H9 (cell line): Measurements from ENCODE around the gene MDFIC. TPM values are rescaled to one million over a fixed set of nuclear protein-coding genes. Genes with fewer than 3 reads are reported as not detected.

Experiments used
- DNase-seq: peaks from one replicate; pipeline ENCODE4 v3.0.0-alpha.2; 2017
- H2AFZ ChIP-seq: one replicate; pipeline ENCODE4 v1.6.1; 2013; ENCODE audit warnings: mild to moderate bottlenecking, low read length, control low read depth, moderate library complexity
- H2AK5ac ChIP-seq: 2 replicates; pipeline ENCODE4 v1.6.1; 2013; ENCODE audit warnings: low read length, control low read depth, mixed read lengths; ENCODE audit not compliant: insufficient read length
- H2BK120ac ChIP-seq: one replicate; pipeline ENCODE4 v1.6.1; 2013; ENCODE audit warnings: low read depth, mild to moderate bottlenecking, low read length, control low read depth, inconsistent platforms; ENCODE audit not compliant: poor library complexity, severe bottlenecking
- H2BK12ac ChIP-seq: 2 replicates; pipeline ENCODE4 v1.6.1; 2013; ENCODE audit warnings: low read length, control low read depth, mixed read lengths, low read depth; ENCODE audit not compliant: insufficient read length
- H2BK15ac ChIP-seq: 2 replicates; pipeline ENCODE4 v1.6.1; 2013; ENCODE audit warnings: low read depth, low read length, control low read depth
- H2BK20ac ChIP-seq: one replicate; pipeline ENCODE4 v1.6.1; 2013; ENCODE audit warnings: low read depth, mild to moderate bottlenecking, low read length, control low read depth, inconsistent platforms; ENCODE audit not compliant: poor library complexity, severe bottlenecking
- H2BK5ac ChIP-seq: 2 replicates; pipeline ENCODE4 v1.6.1; 2013; ENCODE audit warnings: low read length, control low read depth, mixed read lengths; ENCODE audit not compliant: insufficient read length
- H3K14ac ChIP-seq: 2 replicates; pipeline ENCODE4 v1.6.1; 2013; ENCODE audit warnings: low read length, control low read depth; ENCODE audit not compliant: insufficient read depth
- H3K18ac ChIP-seq: 2 replicates; pipeline ENCODE4 v1.6.1; 2013; ENCODE audit warnings: low read depth, mild to moderate bottlenecking, mixed read lengths, low read length, control low read depth; ENCODE audit not compliant: insufficient read length
- H3K23ac ChIP-seq: 2 replicates; pipeline ENCODE4 v1.6.1; 2013; ENCODE audit warnings: low read length, control low read depth, mixed read lengths, low read depth; ENCODE audit not compliant: insufficient read length
- H3K23me2 ChIP-seq: 2 replicates; pipeline ENCODE4 v1.6.1; 2013; ENCODE audit warnings: low read depth, mild to moderate bottlenecking, mixed read lengths, low read length, control low read depth; ENCODE audit not compliant: insufficient read length, poor library complexity, severe bottlenecking
- H3K27ac ChIP-seq: 2 replicates; pipeline ENCODE4 v1.5.1; 2013; ENCODE audit warnings: low read length, control low read depth, mixed read lengths, low read depth; ENCODE audit not compliant: insufficient read length
- H3K27me3 ChIP-seq: 2 replicates; pipeline ENCODE4 v1.6.1; 2013; ENCODE audit warnings: low read length, control low read depth, inconsistent platforms; ENCODE audit not compliant: insufficient read depth
- H3K4ac ChIP-seq: 2 replicates; pipeline ENCODE4 v1.6.1; 2013; ENCODE audit warnings: low read depth, mild to moderate bottlenecking, control low read depth, inconsistent platforms, low read length, moderate library complexity
- H3K4me1 ChIP-seq: 2 replicates; pipeline ENCODE4 v1.6.1; 2013; ENCODE audit warnings: low read length, control low read depth, inconsistent platforms; ENCODE audit not compliant: insufficient read depth
- H3K4me2 ChIP-seq: 2 replicates; pipeline ENCODE4 v1.6.1; 2013; ENCODE audit warnings: low read length, control low read depth, mixed read lengths; ENCODE audit not compliant: insufficient read length, insufficient read depth
- H3K56ac ChIP-seq: 2 replicates; pipeline ENCODE4 v1.6.1; 2013; ENCODE audit warnings: low read depth, mild to moderate bottlenecking, mixed read lengths, low read length, control low read depth; ENCODE audit not compliant: insufficient read length
- H3K79me1 ChIP-seq: 2 replicates; pipeline ENCODE4 v1.6.1; 2013; ENCODE audit warnings: low read depth, mild to moderate bottlenecking, moderate library complexity, low read length, control low read depth, inconsistent platforms; ENCODE audit not compliant: insufficient read depth, poor library complexity, severe bottlenecking
- H3K79me2 ChIP-seq: 2 replicates; pipeline ENCODE4 v1.6.1; 2013; ENCODE audit warnings: low read length, control low read depth, inconsistent platforms; ENCODE audit not compliant: insufficient read depth
- H3K9ac ChIP-seq: 2 replicates; pipeline ENCODE4 v1.6.1; 2013; ENCODE audit warnings: low read length, control low read depth, mixed read lengths; ENCODE audit not compliant: insufficient read length; ENCODE audit errors: extremely low read depth
- H3K9me3 ChIP-seq: one replicate; pipeline ENCODE4 v1.6.1; 2013; ENCODE audit warnings: low read depth, low read length, inconsistent platforms; ENCODE audit not compliant: control insufficient read depth
- H3T11ph ChIP-seq: one replicate; pipeline ENCODE4 v1.6.1; 2013; ENCODE audit warnings: mild to moderate bottlenecking, low read length, control low read depth, inconsistent platforms
- H4K20me1 ChIP-seq: one replicate; pipeline ENCODE4 v1.6.1; 2013; ENCODE audit not compliant: control insufficient read depth, insufficient read length, insufficient read depth
- H4K5ac ChIP-seq: 2 replicates; pipeline ENCODE4 v1.6.1; 2013; ENCODE audit warnings: low read depth, mild to moderate bottlenecking, mixed read lengths, low read length, control low read depth; ENCODE audit not compliant: insufficient read length
- H4K8ac ChIP-seq: replicated peaks from 2 replicates; pipeline ENCODE4 v1.6.1; 2013; ENCODE audit warnings: low read length, control low read depth, mixed read lengths, low read depth; ENCODE audit not compliant: insufficient read length
- H4K91ac ChIP-seq: 2 replicates; pipeline ENCODE4 v1.6.1; 2013; ENCODE audit warnings: low read depth, mild to moderate bottlenecking, moderate library complexity, mixed read lengths, low read length, control low read depth; ENCODE audit not compliant: insufficient read length
- H3K27ac Mint-ChIP-seq, 3 experiments: 2 replicates in 2 of 3; 3 replicates in 1 of 3; pipeline ENCODE4 v1.8.0; 2020 to 2021; ENCODE audit warnings: mixed read lengths in 3 of 3, mild to moderate bottlenecking in 1 of 3, moderate library complexity in 1 of 3
- H3K27me3 Mint-ChIP-seq: 2 replicates; pipeline ENCODE4 v1.8.0; 2021; ENCODE audit warnings: low read depth, mild to moderate bottlenecking, moderate library complexity, mixed read lengths
- H3K36me3 Mint-ChIP-seq, 3 experiments: 2 replicates in 2 of 3; 3 replicates in 1 of 3; pipeline ENCODE4 v1.8.0; 2020 to 2021; ENCODE audit warnings: low read depth in 3 of 3, mixed read lengths in 3 of 3; ENCODE audit not compliant: insufficient read depth in 1 of 3
- H3K4me1 Mint-ChIP-seq, 2 experiments: 2 replicates each; pipeline ENCODE4 v1.8.0; 2020; ENCODE audit warnings: mixed read lengths in 2 of 2
- H3K4me3 Mint-ChIP-seq, 2 experiments: 2 replicates in 1 of 2; 3 replicates in 1 of 2; pipeline ENCODE4 v1.8.0; 2020 to 2021; ENCODE audit warnings: mild to moderate bottlenecking in 2 of 2, mixed read lengths in 2 of 2, moderate library complexity in 1 of 2
- H3K9me3 Mint-ChIP-seq, 2 experiments: 2 replicates in 1 of 2; 3 replicates in 1 of 2; pipeline ENCODE4 v1.8.0; 2020; ENCODE audit warnings: mild to moderate bottlenecking in 2 of 2, mixed read lengths in 2 of 2, moderate library complexity in 1 of 2
- WGBS: extraction: QIAGEN DNeasy Blood & Tissue Kit; methylation state at CpG from one replicate; pipeline ENCODE4 v1.1.7; 2013; ENCODE audit warnings: missing lambda C conversion rate, low lambda C conversion rate, mixed read lengths; ENCODE audit not compliant: insufficient read length; ENCODE audit errors: extremely low coverage; 5-methylcytosine and 5-hydroxymethylcytosine counted together
- total RNA-seq: library from RNA; stranded (reverse); gene quantifications from 2 replicates; pipeline ENCODE4 v1.2.1, GENCODE V29; 2021
- TF ChIP-seq, protein P1 (sequence below): fragments of 200-600 bp; sonication (generic); conservative IDR thresholded peaks from 3 replicates; pipeline ENCODE4 v1.8.0; 2021; ENCODE audit warnings: antibody characterized with exemption, mild to moderate bottlenecking

MDFIC gene
- total RNA-seq, 1 experiment from 2014 or later = 2.0 TPM

DNA sequence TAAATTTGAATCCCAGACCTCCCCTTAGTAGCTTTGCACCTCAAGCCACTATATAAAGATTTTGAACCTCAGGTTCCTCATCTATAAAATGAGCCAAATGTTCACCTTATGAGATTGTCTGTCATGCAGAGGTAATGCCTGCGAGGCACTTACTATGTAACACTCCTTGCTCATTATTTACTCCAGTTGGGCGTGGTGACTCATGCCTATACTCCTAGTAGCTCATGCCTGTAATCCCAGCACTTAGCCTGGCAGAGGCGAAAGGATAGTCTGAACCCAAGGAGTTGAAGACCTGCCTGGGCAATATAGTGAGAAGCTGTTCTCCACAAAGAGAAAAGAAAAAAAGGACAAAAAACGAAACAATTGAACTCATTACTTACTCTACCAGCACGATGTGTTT lies 82.2 kb downstream of the MDFIC start:
- Mint-ChIP-seq H3K27me3 (peaks cover 48% of the 10 kb centered on the region), H3K4me1 (peaks cover 31 to 35% of the 10 kb centered on the region in 2 experiments), H3K27ac (no peak overlapping the region), H3K36me3 (no peaks in the 10 kb centered on the region), H3K4me3 (no peak overlapping the region), H3K9me3 (no peaks in the 10 kb centered on the region)
- peaks cover 2% of the 10 kb centered on the region; the same call in 1 of the 2 replicates for H3K4me1 ChIP-seq
- no peak overlapping the region for H4K91ac ChIP-seq
- no peak overlapping the region for H2BK5ac ChIP-seq
- H3K27me3 ChIP-seq = no peaks in the 10 kb centered on the region
- no peaks in the 10 kb centered on the region for H3K9me3 ChIP-seq
- H3K14ac ChIP-seq = no peak overlapping the region
- no peak overlapping the region for H3K27ac ChIP-seq
- H3K23me2 ChIP-seq = no peaks in the 10 kb centered on the region
- no CpG with 5 or more reads among the region's 5 CpGs for WGBS
- H3K23ac ChIP-seq = no peak overlapping the region
- H3K56ac ChIP-seq = no peak overlapping the region
- H2BK20ac ChIP-seq = no peak overlapping the region
- H3K18ac ChIP-seq = no peak overlapping the region
- no peak overlapping the region for H2AFZ ChIP-seq
- no peaks in the 10 kb centered on the region for H3K79me2 ChIP-seq
- H2AK5ac ChIP-seq = no peak overlapping the region
- no peak overlapping the region for H2BK15ac ChIP-seq
- no peak overlapping the region for H3K9ac ChIP-seq
- H2BK120ac ChIP-seq = no peak overlapping the region
- no peak overlapping the region for H3K4me2 ChIP-seq
- no peaks in the 10 kb centered on the region for H4K20me1 ChIP-seq
- no peak overlapping the region for H3T11ph ChIP-seq
- H4K8ac ChIP-seq = no peak overlapping the region
- no peak overlapping the region for H2BK12ac ChIP-seq
- H3K4ac ChIP-seq = no peak overlapping the region
- H3K79me1 ChIP-seq = no peaks in the 10 kb centered on the region
- TF ChIP-seq, protein P1, sequence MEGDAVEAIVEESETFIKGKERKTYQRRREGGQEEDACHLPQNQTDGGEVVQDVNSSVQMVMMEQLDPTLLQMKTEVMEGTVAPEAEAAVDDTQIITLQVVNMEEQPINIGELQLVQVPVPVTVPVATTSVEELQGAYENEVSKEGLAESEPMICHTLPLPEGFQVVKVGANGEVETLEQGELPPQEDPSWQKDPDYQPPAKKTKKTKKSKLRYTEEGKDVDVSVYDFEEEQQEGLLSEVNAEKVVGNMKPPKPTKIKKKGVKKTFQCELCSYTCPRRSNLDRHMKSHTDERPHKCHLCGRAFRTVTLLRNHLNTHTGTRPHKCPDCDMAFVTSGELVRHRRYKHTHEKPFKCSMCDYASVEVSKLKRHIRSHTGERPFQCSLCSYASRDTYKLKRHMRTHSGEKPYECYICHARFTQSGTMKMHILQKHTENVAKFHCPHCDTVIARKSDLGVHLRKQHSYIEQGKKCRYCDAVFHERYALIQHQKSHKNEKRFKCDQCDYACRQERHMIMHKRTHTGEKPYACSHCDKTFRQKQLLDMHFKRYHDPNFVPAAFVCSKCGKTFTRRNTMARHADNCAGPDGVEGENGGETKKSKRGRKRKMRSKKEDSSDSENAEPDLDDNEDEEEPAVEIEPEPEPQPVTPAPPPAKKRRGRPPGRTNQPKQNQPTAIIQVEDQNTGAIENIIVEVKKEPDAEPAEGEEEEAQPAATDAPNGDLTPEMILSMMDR = no peak
- DNase-seq = no peak
- no peak overlapping the region for H4K5ac ChIP-seq
